ENCODE results near the gene C1orf35. TPM values are rescaled to one million over a fixed set of nuclear protein-coding genes. Genes with fewer than 3 reads are reported as not detected.

Gene C1orf35
- total RNA-seq, 1 donor from 2014 or later, result 2.4 TPM

GRCh38 chr1:228070851-228071250 is 32.3 kb downstream of the C1orf35 start:
- Histone ChIP-seq H3K4me3 (no peak overlapping the region), H3K4me1 (no peaks in the 10 kb centered on the region), H3K36me3 (no peaks in the 10 kb centered on the region), H3K27ac (no peak overlapping the region), H3K27me3 (no peaks in the 10 kb centered on the region), H3K9me3 (no peaks in the 10 kb centered on the region)
- intact Hi-C loops (cut with DNase I), result no loop called here
- no peak for DNase-seq (ENCODE audit: low spot score in 2 of 2)
- no peak for TF ChIP-seq CTCF (IDR thresholded peaks at IDR 0.05)

DNA sequence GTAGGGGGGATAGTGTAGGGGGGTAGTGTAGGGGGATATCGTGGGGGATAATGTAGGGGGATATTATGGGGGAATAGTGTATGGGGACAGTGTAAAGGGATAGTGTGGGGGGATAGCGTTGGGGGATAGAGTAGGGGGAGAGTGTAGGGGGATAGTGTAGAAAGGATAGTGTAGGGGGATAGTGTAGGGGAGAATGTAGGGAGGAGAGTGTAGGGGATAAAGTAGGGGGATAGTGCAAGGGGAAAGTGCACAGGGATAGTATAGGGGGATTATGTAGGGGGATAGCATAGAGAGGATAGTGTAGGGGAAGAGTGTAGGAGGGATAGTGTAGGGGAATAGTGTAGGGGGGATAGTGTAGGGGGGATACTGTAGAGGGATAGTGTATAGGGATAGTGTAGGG is 33.0 kb downstream of the C1orf35 start:
- no peak overlapping the region for H3K27ac ChIP-seq
- H3K4me1 ChIP-seq, result no peaks in the 10 kb centered on the region
- no peak for TF ChIP-seq CTCF (IDR thresholded peaks at IDR 0.05)
- no peak for DNase-seq (ENCODE audit: low spot score in 2 of 2)
- H3K4me3 ChIP-seq, result no peak overlapping the region
- no peaks in the 10 kb centered on the region for H3K27me3 ChIP-seq
- intact Hi-C loops (cut with DNase I), result no loop called here
- H3K9me3 ChIP-seq, result no peaks in the 10 kb centered on the region
- no peaks in the 10 kb centered on the region for H3K36me3 ChIP-seq

DNA sequence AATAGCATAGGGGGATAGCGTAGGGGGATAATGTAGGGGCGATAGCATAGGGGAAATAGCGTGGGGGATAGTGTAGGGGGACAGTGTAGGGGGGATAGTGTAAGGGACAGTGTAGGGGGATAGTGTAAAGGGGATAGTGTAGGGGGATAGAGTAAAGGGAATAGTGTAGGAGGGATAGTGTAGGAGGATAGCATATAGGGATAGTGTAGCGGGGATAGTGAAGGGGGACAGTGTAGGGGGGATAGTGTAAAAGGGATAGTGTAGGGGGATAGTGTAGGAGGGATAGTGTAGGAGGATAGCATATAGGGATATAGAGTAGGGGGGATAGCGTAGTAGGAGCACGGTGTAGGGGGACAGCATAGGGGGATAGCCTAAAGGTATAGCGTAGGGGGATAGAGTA is 34.8 kb downstream of the C1orf35 start:
- no peak for TF ChIP-seq CTCF (IDR thresholded peaks at IDR 0.05)
- H3K36me3 ChIP-seq, result no peaks in the 10 kb centered on the region
- H3K9me3 ChIP-seq, result no peaks in the 10 kb centered on the region
- H3K4me3 ChIP-seq, result no peak overlapping the region
- H3K27me3 ChIP-seq, result no peaks in the 10 kb centered on the region
- no peak for DNase-seq (ENCODE audit: low spot score in 2 of 2)
- H3K4me1 ChIP-seq, result no peaks in the 10 kb centered on the region
- H3K27ac ChIP-seq, result no peak overlapping the region
- intact Hi-C loops (cut with DNase I), result no loop called here

GRCh38 chr1:228066891-228067654 is 36.1 kb downstream of the C1orf35 start:
- intact Hi-C loops (cut with DNase I), result no loop called here
- no peak for TF ChIP-seq CTCF (IDR thresholded peaks at IDR 0.05)
- DNase-seq (ENCODE audit: low spot score in 2 of 2), result no peak
- H3K36me3 ChIP-seq, result no peaks in the 10 kb centered on the region
- peaks cover 3% of the 10 kb centered on the region for H3K27me3 ChIP-seq
- no peaks in the 10 kb centered on the region for H3K4me1 ChIP-seq
- H3K4me3 ChIP-seq, result no peak overlapping the region
- H3K9me3 ChIP-seq, result no peaks in the 10 kb centered on the region
- H3K27ac ChIP-seq, result no peak overlapping the region

DNA sequence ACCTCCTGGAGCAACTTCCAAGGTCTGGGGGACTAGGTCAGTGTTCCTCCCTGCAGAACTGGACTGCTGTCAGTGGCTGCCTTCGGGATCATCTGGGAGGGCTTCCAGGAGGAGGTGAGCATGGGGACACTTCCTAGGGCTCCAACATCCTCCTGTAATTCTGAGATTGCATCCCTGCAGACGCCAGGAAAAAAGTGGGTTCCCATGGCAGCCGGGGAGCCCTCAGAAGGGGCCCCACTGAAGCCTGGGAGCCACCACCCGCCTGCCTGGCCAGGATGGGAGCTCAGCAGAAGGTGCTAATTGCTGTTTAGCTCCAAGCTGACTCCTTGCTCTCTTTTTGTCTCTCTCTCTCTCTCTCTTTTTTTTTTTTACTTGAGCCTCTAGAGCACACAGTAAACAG is 36.7 kb downstream of the C1orf35 start:
- TF ChIP-seq CTCF (IDR thresholded peaks at IDR 0.05), result no peak
- peaks cover 9% of the 10 kb centered on the region for H3K27me3 ChIP-seq
- no peak overlapping the region for H3K4me3 ChIP-seq
- H3K4me1 ChIP-seq, result no peaks in the 10 kb centered on the region
- no peaks in the 10 kb centered on the region for H3K9me3 ChIP-seq
- no peaks in the 10 kb centered on the region for H3K36me3 ChIP-seq
- no peak for DNase-seq (ENCODE audit: low spot score in 2 of 2)
- no peak overlapping the region for H3K27ac ChIP-seq
- intact Hi-C loops (cut with DNase I), result no loop called here

All from ascending aorta (tissue), 2 donors.